Liver (tissue), 9 donors: Measurements from ENCODE around the gene FAM217A. TPM values are rescaled to one million over a fixed set of nuclear protein-coding genes. Genes with fewer than 3 reads are reported as not detected.

Experiments used
- DNase-seq: peaks from one replicate; pipeline ENCODE4 v3.0.0-alpha.2; 2017; ENCODE audit warnings: low spot score
- H3K27ac ChIP-seq, 2 donors: one replicate each; pipeline ENCODE4 v1.7.0; 2013; ENCODE audit warnings: inconsistent platforms in 2 of 2, low read length in 2 of 2, control low read depth in 1 of 2, low read depth in 1 of 2, mild to moderate bottlenecking in 1 of 2
- H3K27me3 ChIP-seq, 4 donors: one replicate each; pipeline versions ENCODE4 v1.6.1 to v1.7.0; 2013; ENCODE audit warnings: low read length in 3 of 4, inconsistent platforms in 1 of 4, mild to moderate bottlenecking in 1 of 4, moderate library complexity in 1 of 4; ENCODE audit not compliant: control insufficient read depth in 4 of 4, insufficient read depth in 4 of 4
- H3K36me3 ChIP-seq, 4 donors: one replicate each; pipeline versions ENCODE4 v1.6.1 to v1.7.0; 2013; ENCODE audit warnings: low read length in 3 of 4, mild to moderate bottlenecking in 3 of 4, low read depth in 1 of 4, moderate library complexity in 1 of 4; ENCODE audit not compliant: control insufficient read depth in 4 of 4, insufficient read depth in 3 of 4
- H3K4me1 ChIP-seq, 4 donors: one replicate each; pipeline versions ENCODE4 v1.6.1 to v1.7.0; 2013; ENCODE audit warnings: low read length in 3 of 4, mild to moderate bottlenecking in 3 of 4, moderate library complexity in 1 of 4; ENCODE audit not compliant: control insufficient read depth in 4 of 4, insufficient read depth in 4 of 4
- H3K4me3 ChIP-seq, 3 donors: one replicate each; pipeline versions ENCODE4 v1.6.1 to v1.7.0; 2013; ENCODE audit warnings: low read length in 3 of 3, control low read depth in 1 of 3, low read depth in 1 of 3, mild to moderate bottlenecking in 1 of 3
- H3K9ac ChIP-seq, 2 donors: one replicate each; pipeline ENCODE4 v1.7.0; 2013; ENCODE audit warnings: low read length in 2 of 2, mild to moderate bottlenecking in 2 of 2, moderate library complexity in 2 of 2, control low read depth in 1 of 2, low read depth in 1 of 2
- H3K9me3 ChIP-seq, 4 donors: one replicate each; pipeline versions ENCODE4 v1.6.1 to v1.7.0; 2013; ENCODE audit warnings: low read length in 3 of 4; ENCODE audit not compliant: control insufficient read depth in 4 of 4
- CTCF ChIP-seq: fragments of 150-350 bp; IDR thresholded peaks from 2 replicates; pipeline ENCODE4 v1.5.1; 2017; ENCODE audit warnings: improper control_type of control experiment, low read depth, low read length; ENCODE audit not compliant: missing input control
- EGR1 ChIP-seq, 2 donors: IDR thresholded peaks; 2 replicates each; pipeline ENCODE4 v1.6.1; 2016 to 2018; ENCODE audit warnings: antibody characterized with exemption in 2 of 2, low read depth in 2 of 2
- FOXA1 ChIP-seq: IDR thresholded peaks from 2 replicates; pipeline ENCODE4 v1.6.1; 2016; ENCODE audit warnings: antibody characterized with exemption
- FOXA2 ChIP-seq: IDR thresholded peaks from 2 replicates; pipeline ENCODE4 v1.6.1; 2016; ENCODE audit warnings: antibody characterized with exemption
- GABPA ChIP-seq, 2 donors: IDR thresholded peaks in 1 of 2; conservative IDR thresholded peaks in 1 of 2; 2 replicates each; pipeline ENCODE4 v1.6.1; 2016; ENCODE audit warnings: antibody characterized with exemption in 2 of 2, mild to moderate bottlenecking in 1 of 2, moderate library complexity in 1 of 2
- HNF4G ChIP-seq: IDR thresholded peaks from 2 replicates; pipeline ENCODE4 v1.6.1; 2016; ENCODE audit warnings: antibody characterized with exemption
- JUND ChIP-seq, 2 donors: IDR thresholded peaks; 2 replicates each; pipeline ENCODE4 v1.6.1; 2016; ENCODE audit warnings: antibody characterized with exemption in 2 of 2
- MAX ChIP-seq: IDR thresholded peaks from 2 replicates; pipeline ENCODE4 v1.6.1; 2016; ENCODE audit warnings: antibody characterized with exemption
- NR2F2 ChIP-seq: IDR thresholded peaks from 2 replicates; pipeline ENCODE4 v1.6.1; 2016; ENCODE audit warnings: antibody characterized with exemption
- RAD21 ChIP-seq, 2 donors: IDR thresholded peaks; 2 replicates each; pipeline ENCODE4 v1.6.1; 2016; ENCODE audit warnings: antibody characterized with exemption in 2 of 2, mild to moderate bottlenecking in 2 of 2
- RXRA ChIP-seq, 2 donors: IDR thresholded peaks; 2 replicates each; pipeline ENCODE4 v1.6.1; 2017 to 2018; ENCODE audit warnings: antibody characterized with exemption in 2 of 2, mild to moderate bottlenecking in 1 of 2
- SP1 ChIP-seq: IDR thresholded peaks from 2 replicates; pipeline ENCODE4 v1.6.1; 2018; ENCODE audit warnings: antibody characterized with exemption, mild to moderate bottlenecking
- YY1 ChIP-seq: IDR thresholded peaks from 2 replicates; pipeline ENCODE4 v1.6.1; 2016; ENCODE audit warnings: antibody characterized with exemption, mild to moderate bottlenecking
- ZBTB33 ChIP-seq: IDR thresholded peaks from 2 replicates; pipeline ENCODE4 v1.6.1; 2016; ENCODE audit warnings: antibody characterized with exemption
- WGBS: extraction: QIAGEN DNeasy Blood & Tissue Kit; methylation state at CpG from one replicate; pipeline ENCODE4 v1.1.7; 2013; 5-methylcytosine and 5-hydroxymethylcytosine counted together
- polyA plus RNA-seq, 2 donors: library from polyadenylated mRNA; stranded (reverse) in 1 of 2; unstranded in 1 of 2; fragments of 200-250 nt in 1 of 2; fragments of >200 nt in 1 of 2; fragmentation: Nextera tagmentation in 1 of 2; extraction: Ambion mirVana in 1 of 2; gene quantifications; one replicate each; pipeline versions ENCODE4 v1.2.1 to v1.2.3, GENCODE V29; 2013 to 2015
- total RNA-seq, 2 donors: library from RNA; depleted of rRNA; stranded (reverse); fragments of >200 nt; gene quantifications; one replicate each; pipeline ENCODE4 v1.2.3, GENCODE V29; 2014
- TF ChIP-seq, protein P1 (sequence below): IDR thresholded peaks from 2 replicates; pipeline ENCODE4 v1.6.1; 2016; ENCODE audit warnings: antibody characterized with exemption, mild to moderate bottlenecking
- TF ChIP-seq, protein P2 (sequence below): IDR thresholded peaks from 2 replicates; pipeline ENCODE4 v1.6.1; 2016; ENCODE audit warnings: antibody characterized with exemption
- donor health status: healthy.
- donor health status: healthy.
- donor health status: healthy.
- donor health status: healthy.
- donor health status: healthy.

FAM217A gene
- total and polyA plus RNA-seq, 4 donors, result not detected

GRCh38 chr6:4125500-4125899, 46.6 kb upstream of the FAM217A start:
- Histone ChIP-seq H3K27me3 (no peaks in the 10 kb centered on the region), H3K27ac (no peak overlapping the region), H3K4me1 (peaks cover 0 to 6% (median 3%) of the 10 kb centered on the region in 4 donors), H3K9me3 (no peaks in the 10 kb centered on the region), H3K4me3 (no peak overlapping the region), H3K9ac (no peak overlapping the region), H3K36me3 (peaks cover 8 to 78% (median 66%) of the 10 kb centered on the region in 4 donors)
- TF ChIP-seq RXRA (IDR thresholded peaks at IDR 0.05) (no peak), MAX (no peak), EGR1 (IDR thresholded peaks at IDR 0.05; ENCODE audit: low read depth in 2 of 2) (no peak), JUND (IDR thresholded peaks at IDR 0.05) (no peak), SP1 (no peak), NR2F2 (no peak), ZBTB33 (no peak), HNF4G (no peak), CTCF (no peak), YY1 (no peak), RAD21 (IDR thresholded peaks at IDR 0.05) (no peak), FOXA1 (no peak), FOXA2 (no peak)
- TF ChIP-seq, protein P1, sequence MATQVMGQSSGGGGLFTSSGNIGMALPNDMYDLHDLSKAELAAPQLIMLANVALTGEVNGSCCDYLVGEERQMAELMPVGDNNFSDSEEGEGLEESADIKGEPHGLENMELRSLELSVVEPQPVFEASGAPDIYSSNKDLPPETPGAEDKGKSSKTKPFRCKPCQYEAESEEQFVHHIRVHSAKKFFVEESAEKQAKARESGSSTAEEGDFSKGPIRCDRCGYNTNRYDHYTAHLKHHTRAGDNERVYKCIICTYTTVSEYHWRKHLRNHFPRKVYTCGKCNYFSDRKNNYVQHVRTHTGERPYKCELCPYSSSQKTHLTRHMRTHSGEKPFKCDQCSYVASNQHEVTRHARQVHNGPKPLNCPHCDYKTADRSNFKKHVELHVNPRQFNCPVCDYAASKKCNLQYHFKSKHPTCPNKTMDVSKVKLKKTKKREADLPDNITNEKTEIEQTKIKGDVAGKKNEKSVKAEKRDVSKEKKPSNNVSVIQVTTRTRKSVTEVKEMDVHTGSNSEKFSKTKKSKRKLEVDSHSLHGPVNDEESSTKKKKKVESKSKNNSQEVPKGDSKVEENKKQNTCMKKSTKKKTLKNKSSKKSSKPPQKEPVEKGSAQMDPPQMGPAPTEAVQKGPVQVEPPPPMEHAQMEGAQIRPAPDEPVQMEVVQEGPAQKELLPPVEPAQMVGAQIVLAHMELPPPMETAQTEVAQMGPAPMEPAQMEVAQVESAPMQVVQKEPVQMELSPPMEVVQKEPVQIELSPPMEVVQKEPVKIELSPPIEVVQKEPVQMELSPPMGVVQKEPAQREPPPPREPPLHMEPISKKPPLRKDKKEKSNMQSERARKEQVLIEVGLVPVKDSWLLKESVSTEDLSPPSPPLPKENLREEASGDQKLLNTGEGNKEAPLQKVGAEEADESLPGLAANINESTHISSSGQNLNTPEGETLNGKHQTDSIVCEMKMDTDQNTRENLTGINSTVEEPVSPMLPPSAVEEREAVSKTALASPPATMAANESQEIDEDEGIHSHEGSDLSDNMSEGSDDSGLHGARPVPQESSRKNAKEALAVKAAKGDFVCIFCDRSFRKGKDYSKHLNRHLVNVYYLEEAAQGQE, result no peak
- TF ChIP-seq, protein P2, sequence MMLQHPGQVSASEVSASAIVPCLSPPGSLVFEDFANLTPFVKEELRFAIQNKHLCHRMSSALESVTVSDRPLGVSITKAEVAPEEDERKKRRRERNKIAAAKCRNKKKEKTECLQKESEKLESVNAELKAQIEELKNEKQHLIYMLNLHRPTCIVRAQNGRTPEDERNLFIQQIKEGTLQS, result no peak
- 92% methylated on average over 5 of the region's 5 CpGs for WGBS
- DNase-seq, result no peak

GRCh38 chr6:4124351-4124750, 45.4 kb upstream of the FAM217A start:
- Histone ChIP-seq H3K9me3 (no peaks in the 10 kb centered on the region), H3K27me3 (no peaks in the 10 kb centered on the region), H3K9ac (no peak overlapping the region), H3K4me1 (no peaks in the 10 kb centered on the region), H3K36me3 (peaks cover 10 to 78% (median 62%) of the 10 kb centered on the region in 4 donors), H3K27ac (no peak overlapping the region), H3K4me3 (no peak overlapping the region)
- TF ChIP-seq GABPA (IDR thresholded peaks at IDR 0.05 in 1 of 2, conservative IDR thresholded peaks at IDR 0.05 in 1 of 2) (no peak), FOXA2 (no peak), FOXA1 (no peak), RXRA (IDR thresholded peaks at IDR 0.05) (no peak), MAX (no peak), NR2F2 (no peak), SP1 (no peak)
- WGBS, result 35% methylated on average over 1 of the region's 1 CpG
- no peak for DNase-seq
